ENCODE data around the gene PKP4.

The PKP4 gene

GRCh38 chr2:158676696-158677095 is 219.9 kb downstream of the PKP4 start:
- no peak overlapping the region for H2AFZ ChIP-seq (ENCODE audit: low read depth, low read length, severe bottlenecking)
- no peaks in the 10 kb centered on the region for H4K20me1 ChIP-seq (ENCODE audit: low read depth, low read length)
- H3K27me3 ChIP-seq (ENCODE audit: low read length): no peaks in the 10 kb centered on the region
- no peak overlapping the region for H3K4me3 ChIP-seq (ENCODE audit: insufficient read depth, low read length, poor library complexity, severe bottlenecking)
- H3K4me2 ChIP-seq (ENCODE audit: low read depth, low read length, poor library complexity, severe bottlenecking): no peak overlapping the region
- H3K79me2 ChIP-seq (ENCODE audit: insufficient read depth, low read length): no peaks in the 10 kb centered on the region
- H3K9ac ChIP-seq (ENCODE audit: low read length): no peak overlapping the region
- H3K9me2 ChIP-seq (replicated peaks; ENCODE audit: insufficient read depth, low read length): no peaks in the 10 kb centered on the region
- H3F3A ChIP-seq (ENCODE audit: insufficient read depth): no peaks in the 10 kb centered on the region
- no peaks in the 10 kb centered on the region for H3K36me3 ChIP-seq (ENCODE audit: low read length)
- TF ChIP-seq, protein P1, sequence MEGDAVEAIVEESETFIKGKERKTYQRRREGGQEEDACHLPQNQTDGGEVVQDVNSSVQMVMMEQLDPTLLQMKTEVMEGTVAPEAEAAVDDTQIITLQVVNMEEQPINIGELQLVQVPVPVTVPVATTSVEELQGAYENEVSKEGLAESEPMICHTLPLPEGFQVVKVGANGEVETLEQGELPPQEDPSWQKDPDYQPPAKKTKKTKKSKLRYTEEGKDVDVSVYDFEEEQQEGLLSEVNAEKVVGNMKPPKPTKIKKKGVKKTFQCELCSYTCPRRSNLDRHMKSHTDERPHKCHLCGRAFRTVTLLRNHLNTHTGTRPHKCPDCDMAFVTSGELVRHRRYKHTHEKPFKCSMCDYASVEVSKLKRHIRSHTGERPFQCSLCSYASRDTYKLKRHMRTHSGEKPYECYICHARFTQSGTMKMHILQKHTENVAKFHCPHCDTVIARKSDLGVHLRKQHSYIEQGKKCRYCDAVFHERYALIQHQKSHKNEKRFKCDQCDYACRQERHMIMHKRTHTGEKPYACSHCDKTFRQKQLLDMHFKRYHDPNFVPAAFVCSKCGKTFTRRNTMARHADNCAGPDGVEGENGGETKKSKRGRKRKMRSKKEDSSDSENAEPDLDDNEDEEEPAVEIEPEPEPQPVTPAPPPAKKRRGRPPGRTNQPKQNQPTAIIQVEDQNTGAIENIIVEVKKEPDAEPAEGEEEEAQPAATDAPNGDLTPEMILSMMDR (IDR thresholded peaks at IDR 0.05; ENCODE audit: insufficient read depth, low read length, poor library complexity, severe bottlenecking): no peak
- no peak for TF ChIP-seq EZH2phosphoT487 (conservative IDR thresholded peaks at IDR 0.05; ENCODE audit: low read length)
- H3K9me3 ChIP-seq (ENCODE audit: insufficient read depth, low read length): no peaks in the 10 kb centered on the region
- no peak overlapping the region for H3K27ac ChIP-seq (ENCODE audit: low read depth, low read length)

DNA sequence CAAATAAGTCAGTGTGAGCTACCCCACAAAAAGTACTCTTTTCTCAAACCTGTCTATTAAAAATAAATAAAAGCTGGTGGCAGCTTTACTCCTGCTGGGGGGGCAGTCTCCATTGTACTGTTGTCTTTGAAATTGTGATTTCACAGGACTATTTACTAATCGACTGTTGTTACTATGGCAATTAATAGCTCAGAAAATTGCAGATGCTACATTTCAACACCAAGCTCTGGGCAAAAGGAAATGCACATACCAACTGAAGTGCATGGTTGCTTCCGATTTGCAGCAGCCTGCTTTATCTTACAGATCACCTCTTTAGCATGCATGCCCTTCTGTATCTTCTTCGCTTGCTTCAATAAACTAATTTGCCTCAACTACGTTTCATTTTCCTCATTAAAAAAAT is 220.8 kb downstream of the PKP4 start:
- H3K27me3 ChIP-seq (ENCODE audit: low read length): no peaks in the 10 kb centered on the region
- H3K4me3 ChIP-seq (ENCODE audit: insufficient read depth, low read length, poor library complexity, severe bottlenecking): no peak overlapping the region
- H3K9me3 ChIP-seq (ENCODE audit: insufficient read depth, low read length): no peaks in the 10 kb centered on the region
- H3K4me2 ChIP-seq (ENCODE audit: low read depth, low read length, poor library complexity, severe bottlenecking): no peak overlapping the region
- no peak overlapping the region for H3K9ac ChIP-seq (ENCODE audit: low read length)
- no peaks in the 10 kb centered on the region for H3K36me3 ChIP-seq (ENCODE audit: low read length)
- no peaks in the 10 kb centered on the region for H3F3A ChIP-seq (ENCODE audit: insufficient read depth)
- H3K9me2 ChIP-seq (replicated peaks; ENCODE audit: insufficient read depth, low read length): no peaks in the 10 kb centered on the region
- TF ChIP-seq, protein P1 (IDR thresholded peaks at IDR 0.05; ENCODE audit: insufficient read depth, low read length, poor library complexity, severe bottlenecking): no peak
- TF ChIP-seq EZH2phosphoT487 (conservative IDR thresholded peaks at IDR 0.05; ENCODE audit: low read length): no peak
- no peaks in the 10 kb centered on the region for H4K20me1 ChIP-seq (ENCODE audit: low read depth, low read length)
- no peak overlapping the region for H2AFZ ChIP-seq (ENCODE audit: low read depth, low read length, severe bottlenecking)
- H3K27ac ChIP-seq (ENCODE audit: low read depth, low read length): no peak overlapping the region
- H3K79me2 ChIP-seq (ENCODE audit: insufficient read depth, low read length): no peaks in the 10 kb centered on the region

- no peak overlapping the region for H3K9ac ChIP-seq (ENCODE audit: low read length)
- no peaks in the 10 kb centered on the region for H3K36me3 ChIP-seq (ENCODE audit: low read length)
- no peak for TF ChIP-seq EZH2phosphoT487 (conservative IDR thresholded peaks at IDR 0.05; ENCODE audit: low read length)
- TF ChIP-seq, protein P1 (IDR thresholded peaks at IDR 0.05; ENCODE audit: insufficient read depth, low read length, poor library complexity, severe bottlenecking): no peak
- H3F3A ChIP-seq (ENCODE audit: insufficient read depth): no peaks in the 10 kb centered on the region
- H2AFZ ChIP-seq (ENCODE audit: low read depth, low read length, severe bottlenecking): no peak overlapping the region
- no peak overlapping the region for H3K4me2 ChIP-seq (ENCODE audit: low read depth, low read length, poor library complexity, severe bottlenecking)
- no peaks in the 10 kb centered on the region for H3K9me2 ChIP-seq (replicated peaks; ENCODE audit: insufficient read depth, low read length)
- no peaks in the 10 kb centered on the region for H3K9me3 ChIP-seq (ENCODE audit: insufficient read depth, low read length)
- H3K4me3 ChIP-seq (ENCODE audit: insufficient read depth, low read length, poor library complexity, severe bottlenecking): no peak overlapping the region
- H3K27ac ChIP-seq (ENCODE audit: low read depth, low read length): no peak overlapping the region
- no peaks in the 10 kb centered on the region for H4K20me1 ChIP-seq (ENCODE audit: low read depth, low read length)
- H3K79me2 ChIP-seq (ENCODE audit: insufficient read depth, low read length): no peaks in the 10 kb centered on the region
- H3K27me3 ChIP-seq (ENCODE audit: low read length): no peaks in the 10 kb centered on the region
Observed at GRCh38 chr2:158681816-158682215, 225.1 kb downstream of the PKP4 start.
